ENCODE measurements around the gene CTH. TPM values are rescaled to one million over a fixed set of nuclear protein-coding genes. Genes with fewer than 3 reads are reported as not detected.

Gene CTH
- total and polyA plus RNA-seq, 4 donors, result 8.9 to 49.4 (median 44.8) TPM

DNA sequence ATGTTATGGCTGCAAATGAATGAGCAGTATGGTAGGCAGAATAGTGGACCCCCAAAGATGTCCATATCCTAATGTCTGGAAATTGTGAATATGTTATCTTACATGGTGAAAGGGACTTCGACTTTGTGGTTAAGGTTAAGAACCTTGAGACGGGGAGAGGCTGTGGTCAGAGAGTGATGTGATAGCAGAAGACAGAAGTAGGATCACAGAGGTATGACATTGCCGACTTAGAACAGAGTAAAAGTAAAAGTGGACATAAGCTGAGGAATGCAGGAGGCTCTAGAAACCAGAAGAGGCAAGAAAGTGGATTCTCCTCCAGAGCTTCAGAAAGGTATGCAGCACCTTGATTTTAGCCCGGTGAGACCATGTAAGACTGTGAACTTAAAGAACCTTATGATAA, 74.6 kb downstream of the CTH start:
- TF ChIP-seq REST (IDR thresholded peaks at IDR 0.05) (no peak), SP1 (IDR thresholded peaks at IDR 0.05) (no peak), EGR1 (IDR thresholded peaks at IDR 0.05; ENCODE audit: low read depth in 2 of 2) (no peak), GABPA (IDR thresholded peaks at IDR 0.05 in 1 of 2, conservative IDR thresholded peaks at IDR 0.05 in 1 of 2) (no peak)
- no peak overlapping the region for H3K9ac ChIP-seq (ENCODE audit: low read depth in 1 of 2, low read length in 2 of 2)
- no peaks in the 10 kb centered on the region for H3K36me3 ChIP-seq (ENCODE audit: control insufficient read depth in 4 of 4, insufficient read depth in 3 of 4, low read depth in 1 of 4, low read length in 3 of 4)
- no peak overlapping the region for H3K27ac ChIP-seq (ENCODE audit: low read depth in 1 of 2, low read length in 2 of 2)
- 61% methylated on average over 4 of the region's 4 CpGs for WGBS
- DNase-seq (ENCODE audit: low spot score), result no peak
- H3K9me3 ChIP-seq (ENCODE audit: control insufficient read depth in 4 of 4, low read length in 3 of 4), result no peaks in the 10 kb centered on the region
- no peak overlapping the region for H3K4me3 ChIP-seq (ENCODE audit: low read depth in 1 of 3, low read length in 3 of 3)
- H3K27me3 ChIP-seq (ENCODE audit: control insufficient read depth in 4 of 4, insufficient read depth in 4 of 4, low read length in 3 of 4), result no peaks in the 10 kb centered on the region
- no peaks in the 10 kb centered on the region for H3K4me1 ChIP-seq (ENCODE audit: control insufficient read depth in 4 of 4, insufficient read depth in 4 of 4, low read length in 3 of 4)

- H3K9me3 ChIP-seq (ENCODE audit: control insufficient read depth in 4 of 4, low read length in 3 of 4), result no peaks in the 10 kb centered on the region
- no peaks in the 10 kb centered on the region for H3K4me1 ChIP-seq (ENCODE audit: control insufficient read depth in 4 of 4, insufficient read depth in 4 of 4, low read length in 3 of 4)
- H3K4me3 ChIP-seq (ENCODE audit: low read depth in 1 of 3, low read length in 3 of 3), result no peak overlapping the region
- no peak overlapping the region for H3K9ac ChIP-seq (ENCODE audit: low read depth in 1 of 2, low read length in 2 of 2)
- no peak for TF ChIP-seq NR2F2 (IDR thresholded peaks at IDR 0.05)
- no peak for TF ChIP-seq SP1 (IDR thresholded peaks at IDR 0.05)
- no peak for TF ChIP-seq FOXA2 (IDR thresholded peaks at IDR 0.05)
- no peak for TF ChIP-seq YY1 (IDR thresholded peaks at IDR 0.05)
- no peak for TF ChIP-seq ATF3 (IDR thresholded peaks at IDR 0.05)
- no peak for TF ChIP-seq GABPA (IDR thresholded peaks at IDR 0.05 in 1 of 2, conservative IDR thresholded peaks at IDR 0.05 in 1 of 2)
- no peak for TF ChIP-seq RAD21 (IDR thresholded peaks at IDR 0.05)
- TF ChIP-seq RXRA (IDR thresholded peaks at IDR 0.05), result no peak
- no peak for TF ChIP-seq HNF4G (IDR thresholded peaks at IDR 0.05)
- TF ChIP-seq ZBTB33 (IDR thresholded peaks at IDR 0.05), result no peak
- no peak for TF ChIP-seq REST (IDR thresholded peaks at IDR 0.05)
- TF ChIP-seq EGR1 (IDR thresholded peaks at IDR 0.05; ENCODE audit: low read depth in 2 of 2), result no peak
- TF ChIP-seq, protein P1, sequence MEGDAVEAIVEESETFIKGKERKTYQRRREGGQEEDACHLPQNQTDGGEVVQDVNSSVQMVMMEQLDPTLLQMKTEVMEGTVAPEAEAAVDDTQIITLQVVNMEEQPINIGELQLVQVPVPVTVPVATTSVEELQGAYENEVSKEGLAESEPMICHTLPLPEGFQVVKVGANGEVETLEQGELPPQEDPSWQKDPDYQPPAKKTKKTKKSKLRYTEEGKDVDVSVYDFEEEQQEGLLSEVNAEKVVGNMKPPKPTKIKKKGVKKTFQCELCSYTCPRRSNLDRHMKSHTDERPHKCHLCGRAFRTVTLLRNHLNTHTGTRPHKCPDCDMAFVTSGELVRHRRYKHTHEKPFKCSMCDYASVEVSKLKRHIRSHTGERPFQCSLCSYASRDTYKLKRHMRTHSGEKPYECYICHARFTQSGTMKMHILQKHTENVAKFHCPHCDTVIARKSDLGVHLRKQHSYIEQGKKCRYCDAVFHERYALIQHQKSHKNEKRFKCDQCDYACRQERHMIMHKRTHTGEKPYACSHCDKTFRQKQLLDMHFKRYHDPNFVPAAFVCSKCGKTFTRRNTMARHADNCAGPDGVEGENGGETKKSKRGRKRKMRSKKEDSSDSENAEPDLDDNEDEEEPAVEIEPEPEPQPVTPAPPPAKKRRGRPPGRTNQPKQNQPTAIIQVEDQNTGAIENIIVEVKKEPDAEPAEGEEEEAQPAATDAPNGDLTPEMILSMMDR (IDR thresholded peaks at IDR 0.05; ENCODE audit: low read depth, low read length, missing input control), result no peak
- no peak for TF ChIP-seq HNF4A (conservative IDR thresholded peaks at IDR 0.05)
- H3K36me3 ChIP-seq (ENCODE audit: control insufficient read depth in 4 of 4, insufficient read depth in 3 of 4, low read depth in 1 of 4, low read length in 3 of 4), result no peaks in the 10 kb centered on the region
- 93% methylated on average over 2 of the region's 2 CpGs for WGBS
- no peak for DNase-seq (ENCODE audit: low spot score)
- no peak overlapping the region for H3K27ac ChIP-seq (ENCODE audit: low read depth in 1 of 2, low read length in 2 of 2)
- H3K27me3 ChIP-seq (ENCODE audit: control insufficient read depth in 4 of 4, insufficient read depth in 4 of 4, low read length in 3 of 4), result no peaks in the 10 kb centered on the region
Measured at GRCh38 chr1:70486676-70487458, 75.8 kb downstream of the CTH start.

Data from liver (tissue), 9 donors.